K562 (cell line): Measurements from ENCODE around the gene ADCY5.

Experiments
- ASH1L ChIP-seq: fragments of 450-650 bp; IDR thresholded peaks from 2 replicates; pipeline ENCODE4 v1.6.1; 2018; ENCODE audit warnings: borderline replicate concordance, mild to moderate bottlenecking, low read depth; ENCODE audit not compliant: partially characterized antibody
- CTCF ChIP-seq, 3 experiments: IDR thresholded peaks in 2 of 3; conservative IDR thresholded peaks in 1 of 3; 2 replicates each; pipeline ENCODE4 v1.5.1; 2011 to 2012; ENCODE audit warnings: low read length in 3 of 3, mild to moderate bottlenecking in 3 of 3, control low read depth in 2 of 3, improper control_type of control experiment in 1 of 3, inconsistent platforms in 1 of 3, low read depth in 1 of 3, mixed read lengths in 1 of 3, moderate library complexity in 1 of 3; ENCODE audit not compliant: insufficient read depth in 2 of 3
- NFYB ChIP-seq: IDR thresholded peaks from 2 replicates; pipeline ENCODE4 v1.6.1; 2011; ENCODE audit warnings: mild to moderate bottlenecking, moderate library complexity; ENCODE audit not compliant: insufficient read length; ENCODE audit errors: extremely low read depth
- NKRF ChIP-seq: fragments of 450-650 bp; IDR thresholded peaks from 2 replicates; pipeline ENCODE4 v1.6.1; 2016; ENCODE audit warnings: borderline replicate concordance
- NR0B1 ChIP-seq: fragments of 450-650 bp; IDR thresholded peaks from one replicate; pipeline ENCODE4 v1.6.1; 2018; ENCODE audit warnings: mild to moderate bottlenecking, moderate library complexity; ENCODE audit not compliant: partially characterized antibody
- NR3C1 ChIP-seq: sonication (generic); formaldehyde crosslinking; IDR thresholded peaks from 2 replicates; pipeline ENCODE4 v1.8.1; 2022; ENCODE audit warnings: missing genetic modification reagents
- POLR2A ChIP-seq: fragments of 450-650 bp; conservative IDR thresholded peaks from 2 replicates; pipeline ENCODE4 v1.6.1; 2016
- POLR2G ChIP-seq: fragments of 200-400 bp; formaldehyde crosslinking; IDR thresholded peaks from 2 replicates; pipeline ENCODE4 v1.6.1; 2017; ENCODE audit warnings: low read depth, mild to moderate bottlenecking, antibody characterized with exemption, low read length, moderate library complexity
- PTRF ChIP-seq: fragments of 450-650 bp; IDR thresholded peaks from 2 replicates; pipeline ENCODE4 v1.6.1; 2016; ENCODE audit warnings: mild to moderate bottlenecking, missing genetic modification characterization, missing compliant biosample characterization
- ZFPM2 ChIP-seq: fragments of 250-450 bp; sonication (Bioruptor Pico); IDR thresholded peaks from 2 replicates; pipeline ENCODE4 v1.5.1; 2022; ENCODE audit warnings: mild to moderate bottlenecking
- ZNF445 ChIP-seq: fragments of 250-450 bp; sonication (Bioruptor Pico); IDR thresholded peaks from 2 replicates; pipeline ENCODE4 v1.4.0; 2020; ENCODE audit warnings: low read depth, mild to moderate bottlenecking, moderate library complexity

GRCh38 chr3:123342631-123343080 lies 106.2 kb downstream of the ADCY5 start:
- no peak for TF ChIP-seq ASH1L
- no peak for TF ChIP-seq ZNF445
- TF ChIP-seq NR3C1 (CRISPR knock-in tag), result no peak
- no peak for TF ChIP-seq NR0B1
- TF ChIP-seq CTCF (IDR thresholded peaks at IDR 0.05 in 2 of 3, conservative IDR thresholded peaks at IDR 0.05 in 1 of 3; ENCODE audit: insufficient read depth in 2 of 3, low read depth in 1 of 3, low read length in 3 of 3), result no peak
- no peak for TF ChIP-seq PTRF
- TF ChIP-seq NFYB, result no peak
- TF ChIP-seq POLR2G, result no peak
- no peak for TF ChIP-seq NKRF
- no peak for TF ChIP-seq POLR2A
- TF ChIP-seq ZFPM2 (CRISPR knock-in tag), result no peak
